ENCODE data around the gene GLT1D1.

DNA sequence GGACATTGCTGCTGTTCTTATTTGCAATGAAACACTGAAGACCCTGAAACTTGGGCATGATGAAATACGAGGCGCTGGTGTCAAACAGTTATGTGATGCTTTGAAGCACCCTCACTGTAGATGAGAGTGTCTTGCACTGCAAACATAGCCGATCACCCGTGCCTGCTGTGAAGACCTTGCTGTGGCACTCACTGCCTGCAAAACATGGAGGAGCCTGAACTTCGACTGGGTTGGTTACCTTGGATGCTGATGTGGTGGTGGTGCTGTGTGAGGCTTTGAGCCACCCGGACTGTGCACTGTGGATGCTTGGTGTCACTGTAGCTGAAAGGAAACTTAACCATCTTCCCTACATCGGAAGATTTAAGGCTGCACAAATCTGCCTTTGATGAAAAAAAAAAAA is 162.9 kb downstream of the GLT1D1 start:
- TF ChIP-seq, protein P1, sequence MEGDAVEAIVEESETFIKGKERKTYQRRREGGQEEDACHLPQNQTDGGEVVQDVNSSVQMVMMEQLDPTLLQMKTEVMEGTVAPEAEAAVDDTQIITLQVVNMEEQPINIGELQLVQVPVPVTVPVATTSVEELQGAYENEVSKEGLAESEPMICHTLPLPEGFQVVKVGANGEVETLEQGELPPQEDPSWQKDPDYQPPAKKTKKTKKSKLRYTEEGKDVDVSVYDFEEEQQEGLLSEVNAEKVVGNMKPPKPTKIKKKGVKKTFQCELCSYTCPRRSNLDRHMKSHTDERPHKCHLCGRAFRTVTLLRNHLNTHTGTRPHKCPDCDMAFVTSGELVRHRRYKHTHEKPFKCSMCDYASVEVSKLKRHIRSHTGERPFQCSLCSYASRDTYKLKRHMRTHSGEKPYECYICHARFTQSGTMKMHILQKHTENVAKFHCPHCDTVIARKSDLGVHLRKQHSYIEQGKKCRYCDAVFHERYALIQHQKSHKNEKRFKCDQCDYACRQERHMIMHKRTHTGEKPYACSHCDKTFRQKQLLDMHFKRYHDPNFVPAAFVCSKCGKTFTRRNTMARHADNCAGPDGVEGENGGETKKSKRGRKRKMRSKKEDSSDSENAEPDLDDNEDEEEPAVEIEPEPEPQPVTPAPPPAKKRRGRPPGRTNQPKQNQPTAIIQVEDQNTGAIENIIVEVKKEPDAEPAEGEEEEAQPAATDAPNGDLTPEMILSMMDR (conservative IDR thresholded peaks at IDR 0.05; ENCODE audit: low read length), result no peak
- no peak for TF ChIP-seq EZH2phosphoT487 (IDR thresholded peaks at IDR 0.05; ENCODE audit: borderline replicate concordance, low read depth, low read length)
